PC-3 (cell line): Measurements from ENCODE around the gene SLC39A8. TPM values are rescaled to one million over a fixed set of nuclear protein-coding genes. Genes with fewer than 3 reads are reported as not detected.

Experiments
- ATAC-seq: fragments of 200-7000 bp; cut with Tn5 transposase; 2 replicates; pipeline ENCODE4 v1.9.1; 2020; ENCODE audit warnings: mild to moderate bottlenecking, moderate library complexity
- BruUV-seq: library from RNA; stranded (reverse); fragments of 400-500 nt; replicated peaks from 2 replicates; lab custom pipeline; 2021; lab: Mats Ljungman, UMichigan
- CTCF ChIA-PET: fragments of 300-600 bp; sonication (Branson Sonifier 250); formaldehyde crosslinking; loops from one replicate; lab custom pipeline; 2022; ENCODE audit warnings: antibody characterized with exemption; lab: Charles Lee
- POLR2A ChIA-PET: fragments of 300-600 bp; sonication (Branson Sonifier 250); formaldehyde crosslinking; loops from one replicate; lab custom pipeline; 2022; ENCODE audit warnings: antibody characterized with exemption; ENCODE audit not compliant: unreplicated experiment; lab: Charles Lee
- DNase-seq: peaks from one replicate; pipeline ENCODE4 v3.0.0-alpha.2; 2015
- H2AFZ ChIP-seq: fragments of 300-600 bp; sonication (generic); 2 replicates; pipeline ENCODE4 v1.6.0; 2016; ENCODE audit warnings: antibody characterized with exemption, low read length
- H3F3A ChIP-seq: fragments of 300-600 bp; sonication (generic); one replicate; pipeline ENCODE4 v1.6.0; 2017; ENCODE audit warnings: antibody characterized with exemption, low read length, control low read depth, mild to moderate bottlenecking; ENCODE audit not compliant: unreplicated experiment
- H3K27ac ChIP-seq: fragments of 300-600 bp; sonication (generic); 2 replicates; pipeline ENCODE4 v1.5.1; 2016; ENCODE audit warnings: mild to moderate bottlenecking, low read length
- H3K27me3 ChIP-seq: fragments of 300-600 bp; sonication (generic); 2 replicates; pipeline ENCODE4 v1.6.1; 2016; ENCODE audit warnings: low read length, mixed read lengths
- H3K36me3 ChIP-seq: fragments of 300-600 bp; sonication (generic); 2 replicates; pipeline ENCODE4 v1.6.1; 2016; ENCODE audit warnings: low read depth, mixed run types, low read length, mixed read lengths
- H3K4me1 ChIP-seq: fragments of 300-600 bp; sonication (generic); 2 replicates; pipeline ENCODE4 v1.5.1; 2016; ENCODE audit warnings: low read length; ENCODE audit not compliant: insufficient read depth
- H3K4me2 ChIP-seq: fragments of 300-600 bp; sonication (generic); 2 replicates; pipeline ENCODE4 v1.6.0; 2016; ENCODE audit warnings: low read length
- H3K4me3 ChIP-seq: fragments of 300-600 bp; sonication (generic); 2 replicates; pipeline ENCODE4 v1.5.1; 2016; ENCODE audit warnings: mild to moderate bottlenecking, low read length, mixed read lengths
- H3K79me2 ChIP-seq: fragments of 300-600 bp; sonication (generic); 2 replicates; pipeline ENCODE4 v1.6.1; 2017; ENCODE audit warnings: low read length, mixed read lengths
- H3K9ac ChIP-seq: fragments of 300-600 bp; sonication (generic); 2 replicates; pipeline ENCODE4 v1.6.0; 2016; ENCODE audit warnings: mild to moderate bottlenecking, low read length
- H3K9me2 ChIP-seq: fragments of 300-600 bp; sonication (generic); replicated peaks from 2 replicates; pipeline ENCODE4 v1.6.1; 2016; ENCODE audit warnings: mixed run types, low read length, mixed read lengths
- H3K9me3 ChIP-seq: fragments of 300-600 bp; sonication (generic); 2 replicates; pipeline ENCODE4 v1.6.1; 2016; ENCODE audit warnings: low read length, mixed read lengths
- H4K20me1 ChIP-seq: fragments of 300-600 bp; sonication (generic); 2 replicates; pipeline ENCODE4 v1.6.1; 2016; ENCODE audit warnings: low read length, mixed read lengths
- CTCF ChIP-seq: fragments of 300-600 bp; sonication (generic); conservative IDR thresholded peaks from 2 replicates; pipeline ENCODE4 v1.5.1; 2017; ENCODE audit warnings: antibody characterized with exemption, low read depth, mild to moderate bottlenecking, low read length
- EZH2 ChIP-seq: fragments of 300-600 bp; sonication (generic); IDR thresholded peaks from one replicate; pipeline ENCODE4 v1.6.1; 2017; ENCODE audit warnings: antibody characterized with exemption, mild to moderate bottlenecking, low read length; ENCODE audit not compliant: unreplicated experiment
- EZH2phosphoT487 ChIP-seq: fragments of 300-600 bp; sonication (generic); IDR thresholded peaks from 2 replicates; pipeline ENCODE4 v1.6.1; 2018; ENCODE audit warnings: mild to moderate bottlenecking, antibody characterized with exemption, low read length, borderline replicate concordance
- intact Hi-C: fragments of 100-400 bp; cut with micrococcal nuclease; formaldehyde crosslinking; loops from 2 replicates; pipeline ENCODE4 v1.9.0; 2023
- total RNA-seq: library from RNA; depleted of rRNA; stranded (reverse); fragments of >200 nt; gene quantifications from 2 replicates; pipeline ENCODE4 v1.2.3, GENCODE V29; 2014

The SLC39A8 gene
- total RNA-seq, 1 experiment from 2014 or later = 19.5 TPM

GRCh38 chr4:102338405-102338804 is 6.9 kb downstream of the SLC39A8 start:
- DNase-seq (peak; percentile 16), ATAC-seq (no peak)
- intact Hi-C loops = no loop called here
- Histone ChIP-seq H3F3A (no peaks in the 10 kb centered on the region), H3K4me3 (no peak overlapping the region), H3K4me2 (no peak overlapping the region), H3K36me3 (no peaks in the 10 kb centered on the region), H3K9me2 (no peaks in the 10 kb centered on the region), H3K9ac (no peak overlapping the region), H3K4me1 (peaks cover 5% of the 10 kb centered on the region; the same call in 1 of the 2 replicates), H3K27me3 (no peaks in the 10 kb centered on the region), H3K79me2 (peaks cover 6% of the 10 kb centered on the region; the same call in 1 of the 2 replicates), H3K27ac (no peak overlapping the region), H2AFZ (no peak overlapping the region), H3K9me3 (no peaks in the 10 kb centered on the region), H4K20me1 (no peaks in the 10 kb centered on the region)
- CTCF ChIA-PET = no interaction called here
- BruUV-seq = no TSS peak
- TF ChIP-seq EZH2 = no peak
- POLR2A ChIA-PET = no interaction called here

- ChIA-PET POLR2A (no interaction called here), CTCF (no interaction called here)
Measured at GRCh38 chr4:102335616-102336015, 9.7 kb downstream of the SLC39A8 start.

GRCh38 chr4:102334624-102335023 is 10.7 kb downstream of the SLC39A8 start:
- Histone ChIP-seq H2AFZ (no peak overlapping the region), H3K36me3 (no peaks in the 10 kb centered on the region), H3K79me2 (no peaks in the 10 kb centered on the region), H3K27me3 (no peaks in the 10 kb centered on the region), H3K9me3 (no peaks in the 10 kb centered on the region), H3F3A (no peaks in the 10 kb centered on the region), H4K20me1 (no peaks in the 10 kb centered on the region), H3K9me2 (no peaks in the 10 kb centered on the region), H3K4me2 (no peak overlapping the region), H3K9ac (no peak overlapping the region), H3K27ac (no peak overlapping the region), H3K4me3 (no peak overlapping the region), H3K4me1 (no peaks in the 10 kb centered on the region)
- TF ChIP-seq EZH2 (no peak), EZH2phosphoT487 (no peak), CTCF (no peak)
- DNase-seq = peak; percentile 5
- ATAC-seq = 0 out of 2 replicates have a peak, but pooled peaks have one; percentile 29
- intact Hi-C loops = no loop called here
- ChIA-PET CTCF (no interaction called here), POLR2A (no interaction called here)
- BruUV-seq = no TSS peak

More at GRCh38 chr4:102335616-102336015, 9.7 kb downstream of the SLC39A8 start:
- BruUV-seq = no TSS peak
- Histone ChIP-seq H3K36me3 (no peaks in the 10 kb centered on the region), H3K4me2 (no peak overlapping the region), H4K20me1 (no peaks in the 10 kb centered on the region), H3K9me3 (no peaks in the 10 kb centered on the region), H3K27me3 (no peaks in the 10 kb centered on the region), H3K9me2 (no peaks in the 10 kb centered on the region), H3F3A (no peaks in the 10 kb centered on the region), H3K9ac (no peak overlapping the region), H3K27ac (no peak overlapping the region), H3K4me3 (no peak overlapping the region), H3K79me2 (no peaks in the 10 kb centered on the region), H3K4me1 (no peaks in the 10 kb centered on the region), H2AFZ (no peak overlapping the region)
- TF ChIP-seq EZH2 (no peak), EZH2phosphoT487 (no peak), CTCF (no peak)
- intact Hi-C loops = no loop called here
- ATAC-seq (no peak), DNase-seq (no peak)
